22Rv1 (cell line): ENCODE results near the gene ADAMTS17.

ENCODE experiments used
- ZFX ChIP-seq: fragments of 450-650 bp; IDR thresholded peaks from 2 replicates; pipeline ENCODE4 v1.6.1; 2017; ENCODE audit warnings: antibody characterized with exemption, borderline replicate concordance
- TF ChIP-seq, protein P1 (sequence below): fragments of 450-650 bp; IDR thresholded peaks from 2 replicates; pipeline ENCODE4 v1.5.1; 2017; ENCODE audit warnings: mild to moderate bottlenecking

DNA sequence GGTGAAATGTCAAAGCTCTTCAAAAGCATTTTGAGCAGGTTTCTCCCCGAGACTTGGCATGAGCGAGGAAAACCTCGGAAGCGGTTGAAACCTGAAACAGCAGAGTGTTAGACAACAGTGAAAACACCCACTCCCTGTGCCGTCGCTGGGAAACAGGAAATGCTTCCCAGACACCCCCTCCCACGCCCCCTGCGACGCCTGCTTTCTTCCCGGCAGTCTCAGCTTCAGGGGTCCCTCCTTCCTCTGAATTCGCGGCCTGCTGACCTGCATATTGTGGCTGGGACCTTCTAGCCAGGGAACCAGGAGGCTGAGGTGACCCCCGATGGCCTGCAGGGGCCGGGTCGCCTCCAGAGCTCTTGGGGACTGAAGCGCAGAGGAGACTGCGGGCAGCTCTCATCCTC is 357.9 kb downstream of the ADAMTS17 start:
- TF ChIP-seq, protein P1, sequence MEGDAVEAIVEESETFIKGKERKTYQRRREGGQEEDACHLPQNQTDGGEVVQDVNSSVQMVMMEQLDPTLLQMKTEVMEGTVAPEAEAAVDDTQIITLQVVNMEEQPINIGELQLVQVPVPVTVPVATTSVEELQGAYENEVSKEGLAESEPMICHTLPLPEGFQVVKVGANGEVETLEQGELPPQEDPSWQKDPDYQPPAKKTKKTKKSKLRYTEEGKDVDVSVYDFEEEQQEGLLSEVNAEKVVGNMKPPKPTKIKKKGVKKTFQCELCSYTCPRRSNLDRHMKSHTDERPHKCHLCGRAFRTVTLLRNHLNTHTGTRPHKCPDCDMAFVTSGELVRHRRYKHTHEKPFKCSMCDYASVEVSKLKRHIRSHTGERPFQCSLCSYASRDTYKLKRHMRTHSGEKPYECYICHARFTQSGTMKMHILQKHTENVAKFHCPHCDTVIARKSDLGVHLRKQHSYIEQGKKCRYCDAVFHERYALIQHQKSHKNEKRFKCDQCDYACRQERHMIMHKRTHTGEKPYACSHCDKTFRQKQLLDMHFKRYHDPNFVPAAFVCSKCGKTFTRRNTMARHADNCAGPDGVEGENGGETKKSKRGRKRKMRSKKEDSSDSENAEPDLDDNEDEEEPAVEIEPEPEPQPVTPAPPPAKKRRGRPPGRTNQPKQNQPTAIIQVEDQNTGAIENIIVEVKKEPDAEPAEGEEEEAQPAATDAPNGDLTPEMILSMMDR: no peak
- no peak for TF ChIP-seq ZFX
